Adipose tissue (tissue), 3 donors: ENCODE measurements around the gene C19orf25. TPM values are rescaled to one million over a fixed set of nuclear protein-coding genes. Genes with fewer than 3 reads are reported as not detected.
A peak's percentile ranks its signal among the peaks of the same experiment; 100 is the strongest.
"Not testable (repeated sequence)": the region's sequence is repeated elsewhere in the genome, so short reads cannot be mapped to it uniquely, and the experiment has no call there.

Source experiments
- H3K27ac ChIP-seq: one replicate; pipeline ENCODE4 v1.5.1; 2013; ENCODE audit warnings: low read depth, low read length
- WGBS, 3 donors: extraction: QIAGEN DNeasy Blood & Tissue Kit; methylation state at CpG; one replicate each; pipeline ENCODE4 v1.1.7; 2013; 5-methylcytosine and 5-hydroxymethylcytosine counted together
- polyA plus RNA-seq, 3 donors: library from polyadenylated mRNA; stranded (reverse); fragments of 200-250 nt; gene quantifications; one replicate each; pipeline ENCODE4 v1.2.3, GENCODE V29; 2013
- donor health status: healthy with polysubstance abuse.
- donor health status: Bipolar disorder and iron deficiency.
- donor health status: healthy.

The C19orf25 gene
- polyA plus RNA-seq, 3 donors: 16.5 to 28.6 (median 24.3) TPM

- WGBS, 3 donors: 65 to 68% (median 68%) methylated on average over 14 of the region's 14 CpGs
- no peak overlapping the region for H3K27ac ChIP-seq
Observed at GRCh38 chr19:1502433-1503088, 23.5 kb upstream of the C19orf25 start.

- WGBS, 3 donors: 13 to 73% (median 68%) methylated on average over 9 of the region's 9 CpGs
Observed at GRCh38 chr19:1501200-1501595, 22.2 kb upstream of the C19orf25 start.

GRCh38 chr19:1499231-1499630 lies 20.2 kb upstream of the C19orf25 start:
- WGBS, 3 donors: 80 to 89% (median 80%) methylated on average over 1 to 25 of the region's 34 CpGs
- not testable (repeated sequence) for H3K27ac ChIP-seq

More at GRCh38 chr19:1501200-1501595, 22.2 kb upstream of the C19orf25 start:
- no peak overlapping the region for H3K27ac ChIP-seq

- WGBS, 3 donors: 81 to 87% (median 85%) methylated on average over 25 of the region's 25 CpGs
Observed at GRCh38 chr19:1497578-1498235, 18.7 kb upstream of the C19orf25 start.

GRCh38 chr19:1496714-1497577 lies 17.9 kb upstream of the C19orf25 start:
- WGBS, 3 donors: 71 to 76% (median 74%) methylated on average over 30 to 39 of the region's 39 CpGs

More at GRCh38 chr19:1497578-1498235, 18.7 kb upstream of the C19orf25 start:
- no peak overlapping the region for H3K27ac ChIP-seq

GRCh38 chr19:1495799-1496713 lies 17.0 kb upstream of the C19orf25 start:
- WGBS, 3 donors: 71 to 78% (median 73%) methylated on average over 40 of the region's 40 CpGs
- no peak overlapping the region for H3K27ac ChIP-seq

More at GRCh38 chr19:1496714-1497577, 17.9 kb upstream of the C19orf25 start:
- no peak overlapping the region for H3K27ac ChIP-seq

- H3K27ac ChIP-seq: no peak overlapping the region
Observed at GRCh38 chr19:1495051-1495798, 16.2 kb upstream of the C19orf25 start.

GRCh38 chr19:1494115-1494815 lies 15.2 kb upstream of the C19orf25 start:
- WGBS, 3 donors: 63 to 73% (median 63%) methylated on average over 14 to 15 of the region's 15 CpGs
- H3K27ac ChIP-seq: no peak overlapping the region

More at GRCh38 chr19:1495051-1495798, 16.2 kb upstream of the C19orf25 start:
- WGBS, 3 donors: 84 to 89% (median 87%) methylated on average over 37 of the region's 37 CpGs

GRCh38 chr19:1492474-1493006 lies 13.5 kb upstream of the C19orf25 start:
- H3K27ac ChIP-seq: no peak overlapping the region
- 44 to 77% (median 66%) methylated on average over 10 of the region's 10 CpGs for WGBS, 3 donors

- no peak overlapping the region for H3K27ac ChIP-seq
- 34 to 58% (median 56%) methylated on average over 12 of the region's 12 CpGs for WGBS, 3 donors
Observed at GRCh38 chr19:1491849-1492170, 12.8 kb upstream of the C19orf25 start.

GRCh38 chr19:1491114-1491848 lies 12.3 kb upstream of the C19orf25 start, which contains the start of gene REEP6:
TSS of gene REEP6 (plus strand) at chr19:1491181. CDS start at chr19:1491270, 89 bp downstream.
- H3K27ac ChIP-seq: no peak within 1 kb of the TSS
- WGBS, 3 donors: 2 to 5% (median 3%) methylated on average over 64 to 73 of the region's 73 CpGs

- H3K27ac ChIP-seq: peak within 1 kb of the TSS; percentile 56
Observed at GRCh38 chr19:1490311-1491113, 11.5 kb upstream of the C19orf25 start, which contains the start of gene PCSK4. TSS of gene PCSK4 (minus strand) at chr19:1490350. CDS start at chr19:1490346, 4 bp downstream.

GRCh38 chr19:1489463-1490310 lies 10.7 kb upstream of the C19orf25 start:
- peak overlapping the region; percentile 56 for H3K27ac ChIP-seq
- 21 to 26% (median 23%) methylated on average over 37 of the region's 37 CpGs for WGBS, 3 donors

More at GRCh38 chr19:1490311-1491113, 11.5 kb upstream of the C19orf25 start, which contains the start of gene PCSK4:
- WGBS, 3 donors: 0 to 1% (median 1%) methylated on average over 62 to 74 of the region's 74 CpGs

- WGBS, 3 donors: 78 to 96% (median 85%) methylated on average over 11 of the region's 11 CpGs
Observed at GRCh38 chr19:1488282-1488601, 9.2 kb upstream of the C19orf25 start.

More at GRCh38 chr19:1488282-1488601, 9.2 kb upstream of the C19orf25 start:
- no peak overlapping the region for H3K27ac ChIP-seq
